Trophoblast cell (in vitro differentiated cells and primary cell): Measurements from ENCODE around the gene TENM4.

Source experiments
- DNase-seq, 2 donors: peaks; one replicate each; pipeline ENCODE4 v3.0.0-alpha.2; 2016
- H2AFZ ChIP-seq: 2 replicates; pipeline ENCODE4 v1.6.1; 2013; ENCODE audit warnings: low read length, moderate library complexity, mild to moderate bottlenecking; ENCODE audit not compliant: insufficient read depth, poor library complexity
- H2AK5ac ChIP-seq: 2 replicates; pipeline ENCODE4 v1.6.1; 2013; ENCODE audit warnings: mild to moderate bottlenecking, low read length
- H2BK120ac ChIP-seq: 2 replicates; pipeline ENCODE4 v1.6.1; 2013; ENCODE audit warnings: low read length, mild to moderate bottlenecking, moderate library complexity; ENCODE audit not compliant: insufficient read depth, poor library complexity
- H2BK12ac ChIP-seq: 2 replicates; pipeline ENCODE4 v1.6.1; 2013; ENCODE audit warnings: mild to moderate bottlenecking, low read length, moderate library complexity
- H2BK5ac ChIP-seq: 2 replicates; pipeline ENCODE4 v1.6.1; 2013; ENCODE audit warnings: low read length, low read depth, moderate library complexity, mild to moderate bottlenecking; ENCODE audit not compliant: poor library complexity
- H3K14ac ChIP-seq: 2 replicates; pipeline ENCODE4 v1.6.1; 2013; ENCODE audit warnings: mild to moderate bottlenecking, low read length
- H3K18ac ChIP-seq: 2 replicates; pipeline ENCODE4 v1.6.1; 2013; ENCODE audit warnings: mild to moderate bottlenecking, low read length
- H3K23ac ChIP-seq: 2 replicates; pipeline ENCODE4 v1.6.1; 2013; ENCODE audit warnings: low read length
- H3K27ac ChIP-seq: 2 replicates; pipeline ENCODE4 v1.5.1; 2013; ENCODE audit warnings: low read depth, mild to moderate bottlenecking, inconsistent platforms, low read length, moderate library complexity
- H3K27me3 ChIP-seq: 2 replicates; pipeline ENCODE4 v1.6.1; 2013; ENCODE audit warnings: inconsistent platforms, mild to moderate bottlenecking, low read length, moderate library complexity; ENCODE audit not compliant: insufficient read depth
- H3K36me3 ChIP-seq, 2 experiments: 1 replicate in 1 of 2; 2 replicates in 1 of 2; pipeline ENCODE4 v1.6.1; 2013; ENCODE audit warnings: low read length in 2 of 2, mild to moderate bottlenecking in 2 of 2, moderate library complexity in 1 of 2; ENCODE audit not compliant: insufficient read depth in 2 of 2, control insufficient read depth in 1 of 2
- H3K4ac ChIP-seq: 2 replicates; pipeline ENCODE4 v1.6.1; 2013; ENCODE audit warnings: low read depth, mild to moderate bottlenecking, low read length, moderate library complexity
- H3K4me1 ChIP-seq, 2 experiments: 1 replicate in 1 of 2; 2 replicates in 1 of 2; pipeline ENCODE4 v1.6.1; 2013; ENCODE audit warnings: low read length in 2 of 2, mild to moderate bottlenecking in 2 of 2, moderate library complexity in 1 of 2; ENCODE audit not compliant: insufficient read depth in 2 of 2, control insufficient read depth in 1 of 2
- H3K4me2 ChIP-seq: 2 replicates; pipeline ENCODE4 v1.6.1; 2013; ENCODE audit warnings: inconsistent platforms, mild to moderate bottlenecking, low read length, moderate library complexity
- H3K4me3 ChIP-seq: 2 replicates; pipeline ENCODE4 v1.5.1; 2013; ENCODE audit warnings: mild to moderate bottlenecking, low read depth, low read length, inconsistent platforms
- H3K79me1 ChIP-seq: one replicate; pipeline ENCODE4 v1.6.1; 2013; ENCODE audit warnings: low read length
- H3K79me2 ChIP-seq: 2 replicates; pipeline ENCODE4 v1.6.1; 2013; ENCODE audit warnings: low read length, mild to moderate bottlenecking; ENCODE audit not compliant: control insufficient read depth, insufficient read depth, poor library complexity
- H3K9ac ChIP-seq: 2 replicates; pipeline ENCODE4 v1.6.1; 2013; ENCODE audit warnings: mild to moderate bottlenecking, low read length
- H3K9me3 ChIP-seq: 2 replicates; pipeline ENCODE4 v1.6.1; 2013; ENCODE audit warnings: low read depth, mild to moderate bottlenecking, control low read depth, inconsistent platforms, low read length; ENCODE audit not compliant: insufficient read depth
- H4K12ac ChIP-seq: 2 replicates; pipeline ENCODE4 v1.6.1; 2013; ENCODE audit warnings: low read depth, mild to moderate bottlenecking, low read length, moderate library complexity
- H4K8ac ChIP-seq: 2 replicates; pipeline ENCODE4 v1.6.1; 2013; ENCODE audit warnings: low read depth, mild to moderate bottlenecking, low read length, moderate library complexity
- H4K91ac ChIP-seq: one replicate; pipeline ENCODE4 v1.6.1; 2013; ENCODE audit warnings: low read depth, mild to moderate bottlenecking, low read length, moderate library complexity
- WGBS: extraction: QIAGEN DNeasy Blood & Tissue Kit; methylation state at CpG from one replicate; pipeline ENCODE4 v1.1.7; 2013; ENCODE audit warnings: missing lambda C conversion rate; ENCODE audit not compliant: insufficient read length, insufficient coverage; ENCODE audit errors: extremely low coverage; 5-methylcytosine and 5-hydroxymethylcytosine counted together

TENM4 gene

DNA sequence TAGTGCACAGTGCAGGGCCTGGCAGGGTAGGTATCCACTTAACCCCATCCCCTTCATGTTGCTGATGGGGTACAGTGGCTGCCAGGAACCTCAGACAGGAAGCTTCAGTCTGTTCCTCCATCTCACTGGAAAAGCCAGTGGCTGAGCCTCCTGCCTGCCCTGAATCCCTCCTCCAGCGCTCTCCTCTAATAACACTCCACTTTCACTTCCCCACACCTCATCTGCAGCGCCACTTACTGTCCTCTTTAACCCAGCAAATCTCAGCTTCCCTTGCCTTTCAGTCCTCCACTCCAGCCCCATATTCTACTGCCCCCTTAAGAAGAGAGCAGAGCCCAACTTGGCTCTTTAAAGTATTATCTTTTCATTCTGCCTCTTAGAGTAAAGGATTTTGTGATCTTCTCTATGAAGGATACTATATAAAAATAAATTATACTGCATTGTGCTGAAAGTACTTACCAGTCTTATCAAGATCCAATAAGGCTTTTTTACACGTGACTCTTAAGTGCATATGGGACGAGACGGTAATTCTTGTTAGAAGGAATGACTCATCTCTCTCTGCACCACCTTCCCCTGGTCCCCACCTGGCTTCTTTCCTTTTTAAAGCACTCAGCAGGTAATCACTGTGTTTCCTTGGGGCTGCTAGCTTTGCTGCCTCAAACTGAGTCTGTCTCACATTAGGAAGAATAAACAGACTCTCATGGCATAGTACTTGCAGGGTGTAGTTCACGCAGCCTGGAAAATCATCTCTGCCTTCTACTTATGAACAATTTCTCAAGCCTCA is 628.1 kb downstream of the TENM4 start:
- peak in 1 of 2 donors; percentile 23 for DNase-seq
- peak overlapping the region; percentile 25 for H4K12ac ChIP-seq
- H3K9me3 ChIP-seq, result no peaks in the 10 kb centered on the region
- H3K27me3 ChIP-seq, result no peaks in the 10 kb centered on the region
- H3K9ac ChIP-seq, result no peak overlapping the region
- no peak overlapping the region for H4K8ac ChIP-seq
- no peaks in the 10 kb centered on the region for H3K79me2 ChIP-seq
- peak overlapping the region; percentile 63 for H3K18ac ChIP-seq
- no peak overlapping the region for H2BK120ac ChIP-seq
- H3K4me2 ChIP-seq, result no peak overlapping the region
- H3K36me3 ChIP-seq, result peaks cover 11% of the 10 kb centered on the region in 2 experiments
- peaks cover 20 to 23% of the 10 kb centered on the region in 2 experiments for H3K4me1 ChIP-seq
- H3K27ac ChIP-seq, result peak overlapping the region; percentile 50
- no peak overlapping the region for H2AFZ ChIP-seq
- H2BK5ac ChIP-seq, result no peak overlapping the region
- peaks cover 9% of the 10 kb centered on the region for H3K79me1 ChIP-seq
- peak overlapping the region; percentile 17 for H3K4ac ChIP-seq
- peak overlapping the region; percentile 65 for H4K91ac ChIP-seq
- no peak overlapping the region for H3K23ac ChIP-seq
- no peak overlapping the region for H3K14ac ChIP-seq
- peak overlapping the region; percentile 55 for H2BK12ac ChIP-seq
- no peak overlapping the region for H3K4me3 ChIP-seq
- no CpG with 5 or more reads among the region's 6 CpGs for WGBS
- H2AK5ac ChIP-seq, result no peak overlapping the region

DNA sequence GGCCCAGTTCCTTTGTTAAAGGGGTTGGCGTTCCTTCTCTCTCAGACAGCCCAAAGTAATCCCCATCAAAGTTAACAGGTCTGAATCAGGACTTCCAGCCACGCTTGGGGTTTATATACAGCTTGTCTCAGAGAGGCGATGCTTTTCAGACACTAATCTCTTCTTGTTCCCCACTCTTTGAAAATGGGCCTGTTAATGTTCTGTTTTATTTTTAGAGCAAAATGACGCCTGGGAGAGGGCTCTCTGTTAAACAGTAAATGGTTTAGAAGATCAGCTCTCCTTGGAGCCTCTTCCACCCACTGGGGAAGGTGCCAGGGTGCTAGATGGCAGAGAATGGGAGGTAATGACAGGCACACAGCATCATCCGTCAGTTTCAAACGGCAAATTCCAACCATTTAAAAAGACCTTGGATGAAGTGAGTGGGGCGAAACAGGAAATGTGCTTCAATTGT is 630.2 kb downstream of the TENM4 start:
- H3K79me2 ChIP-seq, result no peaks in the 10 kb centered on the region
- H4K8ac ChIP-seq, result no peak overlapping the region
- no peak overlapping the region for H2BK120ac ChIP-seq
- H3K18ac ChIP-seq, result no peak overlapping the region
- H3K23ac ChIP-seq, result no peak overlapping the region
- no peak overlapping the region for H2AFZ ChIP-seq
- H3K4ac ChIP-seq, result no peak overlapping the region
- no peak for DNase-seq
- H3K4me2 ChIP-seq, result no peak overlapping the region
- no peaks in the 10 kb centered on the region for H3K27me3 ChIP-seq
- WGBS, result no CpG with 5 or more reads among the region's 7 CpGs
- no peak overlapping the region for H3K9ac ChIP-seq
- peaks cover 20 to 23% of the 10 kb centered on the region in 2 experiments for H3K4me1 ChIP-seq
- peaks cover 9% of the 10 kb centered on the region for H3K79me1 ChIP-seq
- H3K4me3 ChIP-seq, result no peak overlapping the region
- no peak overlapping the region for H3K27ac ChIP-seq
- peaks cover 11% of the 10 kb centered on the region in 2 experiments for H3K36me3 ChIP-seq
- no peak overlapping the region for H4K91ac ChIP-seq
- no peak overlapping the region for H2AK5ac ChIP-seq
- no peak overlapping the region for H3K14ac ChIP-seq
- no peaks in the 10 kb centered on the region for H3K9me3 ChIP-seq
- no peak overlapping the region for H4K12ac ChIP-seq
- H2BK5ac ChIP-seq, result no peak overlapping the region
- no peak overlapping the region for H2BK12ac ChIP-seq

DNA sequence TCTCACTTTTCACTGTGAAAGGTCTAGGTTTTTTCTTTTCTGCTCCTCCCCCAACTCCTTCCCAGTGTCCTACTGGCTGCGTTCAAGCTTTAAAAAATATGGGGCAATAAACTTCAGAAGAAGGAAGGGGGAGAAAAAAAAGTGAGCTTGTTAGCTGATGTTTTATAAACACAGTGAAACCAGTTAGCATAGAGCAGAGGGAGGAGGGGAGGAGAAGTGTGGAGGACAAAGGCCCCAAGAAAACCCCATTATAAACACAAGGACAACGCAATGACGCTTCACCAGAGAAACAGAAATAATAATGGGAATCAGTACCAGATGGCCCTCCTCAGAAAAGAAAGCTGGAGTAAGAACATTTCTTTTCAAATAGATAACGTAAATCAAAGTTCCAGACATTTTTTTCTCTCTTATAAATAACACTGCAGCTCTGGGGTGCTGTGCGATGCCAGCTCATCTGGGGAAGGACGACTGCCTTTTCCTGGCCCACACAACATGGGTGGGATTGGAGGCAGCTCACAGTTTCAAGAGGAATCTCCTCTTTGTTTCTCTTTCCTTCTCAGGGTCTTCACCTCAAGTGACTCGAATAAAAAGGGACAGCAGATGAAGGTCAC is 630.8 kb downstream of the TENM4 start:
- H3K36me3 ChIP-seq, result peaks cover 13% of the 10 kb centered on the region in 2 experiments
- peaks cover 25 to 26% of the 10 kb centered on the region in 2 experiments for H3K4me1 ChIP-seq
- H2AK5ac ChIP-seq, result no peak overlapping the region
- no peak overlapping the region for H3K9ac ChIP-seq
- H2AFZ ChIP-seq, result no peak overlapping the region
- H3K23ac ChIP-seq, result no peak overlapping the region
- WGBS, result no CpG with 5 or more reads among the region's 7 CpGs
- H4K12ac ChIP-seq, result no peak overlapping the region
- H2BK120ac ChIP-seq, result no peak overlapping the region
- no peaks in the 10 kb centered on the region for H3K27me3 ChIP-seq
- H3K79me2 ChIP-seq, result no peaks in the 10 kb centered on the region
- H2BK5ac ChIP-seq, result no peak overlapping the region
- no peak overlapping the region for H3K4ac ChIP-seq
- no peak overlapping the region for H3K27ac ChIP-seq
- H3K79me1 ChIP-seq, result peaks cover 13% of the 10 kb centered on the region
- no peak overlapping the region for H4K8ac ChIP-seq
- no peak overlapping the region for H4K91ac ChIP-seq
- H3K4me3 ChIP-seq, result no peak overlapping the region
- no peak overlapping the region for H3K18ac ChIP-seq
- no peak overlapping the region for H3K4me2 ChIP-seq
- DNase-seq, result no peak
- no peak overlapping the region for H3K14ac ChIP-seq
- no peak overlapping the region for H2BK12ac ChIP-seq
- H3K9me3 ChIP-seq, result no peaks in the 10 kb centered on the region

DNA sequence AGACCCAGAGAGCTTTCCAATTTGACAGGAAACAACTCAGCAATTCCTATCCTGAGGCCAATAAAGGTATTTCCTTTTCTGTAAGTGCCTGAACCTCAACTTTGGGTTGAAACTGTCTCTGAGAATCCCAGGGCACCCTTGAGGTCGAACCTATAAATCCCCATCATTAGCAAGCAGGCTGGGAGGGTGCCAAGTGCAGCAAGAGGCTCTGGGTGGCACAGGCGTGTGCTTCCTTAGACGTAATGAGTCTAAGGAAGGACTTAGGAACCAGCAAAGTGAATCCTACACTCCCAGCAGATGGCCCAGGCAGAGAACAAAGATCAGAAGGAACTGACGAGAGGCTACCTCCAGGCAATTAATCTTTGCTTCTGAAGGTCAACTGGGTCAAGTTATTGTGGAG is 631.9 kb downstream of the TENM4 start:
- H3K4me1 ChIP-seq, result peaks cover 24 to 25% of the 10 kb centered on the region in 2 experiments
- no peak overlapping the region for H2BK120ac ChIP-seq
- no peak overlapping the region for H2AFZ ChIP-seq
- H4K12ac ChIP-seq, result no peak overlapping the region
- H4K91ac ChIP-seq, result peak overlapping the region; percentile 38
- H3K4me3 ChIP-seq, result no peak overlapping the region
- H3K79me1 ChIP-seq, result peaks cover 16% of the 10 kb centered on the region
- H3K27me3 ChIP-seq, result no peaks in the 10 kb centered on the region
- H3K9ac ChIP-seq, result no peak overlapping the region
- H3K23ac ChIP-seq, result no peak overlapping the region
- no peak for DNase-seq
- H3K4ac ChIP-seq, result no peak overlapping the region
- no peak overlapping the region for H3K27ac ChIP-seq
- H3K36me3 ChIP-seq, result peaks cover 10 to 15% of the 10 kb centered on the region in 2 experiments
- no peak overlapping the region for H2AK5ac ChIP-seq
- no peaks in the 10 kb centered on the region for H3K9me3 ChIP-seq
- no peak overlapping the region for H3K18ac ChIP-seq
- H4K8ac ChIP-seq, result no peak overlapping the region
- H3K14ac ChIP-seq, result no peak overlapping the region
- no peak overlapping the region for H2BK5ac ChIP-seq
- no CpG with 5 or more reads among the region's 4 CpGs for WGBS
- H3K79me2 ChIP-seq, result no peaks in the 10 kb centered on the region
- H2BK12ac ChIP-seq, result no peak overlapping the region
- no peak overlapping the region for H3K4me2 ChIP-seq
